ENCODE results near the gene FRRS1. TPM values are rescaled to one million over a fixed set of nuclear protein-coding genes. Genes with fewer than 3 reads are reported as not detected.

FRRS1 gene
- total and polyA plus RNA-seq, 10 of the 15 experiments (the other 5 are each of a cell fraction or from before 2014, with no cell fraction given), result 0.13 to 18.9 (median 8.0) TPM

GRCh38 chr1:99766378-99766800 is at the start of gene FRRS1 (continued):
- TF ChIP-seq, protein P1, sequence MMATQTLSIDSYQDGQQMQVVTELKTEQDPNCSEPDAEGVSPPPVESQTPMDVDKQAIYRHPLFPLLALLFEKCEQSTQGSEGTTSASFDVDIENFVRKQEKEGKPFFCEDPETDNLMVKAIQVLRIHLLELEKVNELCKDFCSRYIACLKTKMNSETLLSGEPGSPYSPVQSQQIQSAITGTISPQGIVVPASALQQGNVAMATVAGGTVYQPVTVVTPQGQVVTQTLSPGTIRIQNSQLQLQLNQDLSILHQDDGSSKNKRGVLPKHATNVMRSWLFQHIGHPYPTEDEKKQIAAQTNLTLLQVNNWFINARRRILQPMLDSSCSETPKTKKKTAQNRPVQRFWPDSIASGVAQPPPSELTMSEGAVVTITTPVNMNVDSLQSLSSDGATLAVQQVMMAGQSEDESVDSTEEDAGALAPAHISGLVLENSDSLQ (IDR thresholded peaks at IDR 0.05), result peak; percentile 9; the same call in 1 of the 2 replicates
- TF ChIP-seq JUNB (IDR thresholded peaks at IDR 0.05) (no peak), HDGF (IDR thresholded peaks at IDR 0.05) (no peak), SMAD1 (IDR thresholded peaks at IDR 0.05; ENCODE audit: low read depth, partially characterized antibody) (peak; percentile 30), CREB1 (IDR thresholded peaks at IDR 0.05; ENCODE audit: low read depth) (peak; percentile 42; the same call in 1 of the 2 replicates), BCL11A (IDR thresholded peaks at IDR 0.05; ENCODE audit: low read depth, low read length) (peak; percentile 20; the same call in 1 of the 2 replicates), RAD21 (IDR thresholded peaks at IDR 0.05; ENCODE audit: insufficient read depth, low read depth, low read length) (peak; percentile 13; the same call in 1 of the 2 replicates), EGR1 (IDR thresholded peaks at IDR 0.05; ENCODE audit: borderline replicate concordance in 1 of 2, low read depth in 2 of 2, low read length in 2 of 2) (no peak), TCF3 (IDR thresholded peaks at IDR 0.05; ENCODE audit: borderline replicate concordance, insufficient read depth, low read depth, low read length) (no peak), NFYB (IDR thresholded peaks at IDR 0.05; ENCODE audit: insufficient read depth, low read depth, low read length) (no peak), PRDM15 (CRISPR knock-in tag; IDR thresholded peaks at IDR 0.05) (no peak), GABPA (IDR thresholded peaks at IDR 0.05; ENCODE audit: low read depth) (no peak), NR2F1 (conservative IDR thresholded peaks at IDR 0.05) (no peak), POLR2AphosphoS5 (IDR thresholded peaks at IDR 0.05; ENCODE audit: low read length) (peak; percentile 84), MTA2 (IDR thresholded peaks at IDR 0.05; ENCODE audit: low read depth) (peak; percentile 76), EZH2 (IDR thresholded peaks at IDR 0.05; ENCODE audit: borderline replicate concordance, control insufficient read depth, low read depth, low read length) (no peak), SUPT20H (IDR thresholded peaks at IDR 0.05; ENCODE audit: borderline replicate concordance, control insufficient read depth, low read depth, low read length) (no peak), SIN3A (IDR thresholded peaks at IDR 0.05; ENCODE audit: low read depth, low read length) (no peak), MEF2A (IDR thresholded peaks at IDR 0.05; ENCODE audit: insufficient read depth, low read depth, low read length) (no peak), DPF2 (IDR thresholded peaks at IDR 0.05) (peak; percentile 55; the same call in 1 of the 2 replicates), HSF1 (IDR thresholded peaks at IDR 0.05; ENCODE audit: low read depth, low read length) (no peak)
- TF ChIP-seq, protein P2, sequence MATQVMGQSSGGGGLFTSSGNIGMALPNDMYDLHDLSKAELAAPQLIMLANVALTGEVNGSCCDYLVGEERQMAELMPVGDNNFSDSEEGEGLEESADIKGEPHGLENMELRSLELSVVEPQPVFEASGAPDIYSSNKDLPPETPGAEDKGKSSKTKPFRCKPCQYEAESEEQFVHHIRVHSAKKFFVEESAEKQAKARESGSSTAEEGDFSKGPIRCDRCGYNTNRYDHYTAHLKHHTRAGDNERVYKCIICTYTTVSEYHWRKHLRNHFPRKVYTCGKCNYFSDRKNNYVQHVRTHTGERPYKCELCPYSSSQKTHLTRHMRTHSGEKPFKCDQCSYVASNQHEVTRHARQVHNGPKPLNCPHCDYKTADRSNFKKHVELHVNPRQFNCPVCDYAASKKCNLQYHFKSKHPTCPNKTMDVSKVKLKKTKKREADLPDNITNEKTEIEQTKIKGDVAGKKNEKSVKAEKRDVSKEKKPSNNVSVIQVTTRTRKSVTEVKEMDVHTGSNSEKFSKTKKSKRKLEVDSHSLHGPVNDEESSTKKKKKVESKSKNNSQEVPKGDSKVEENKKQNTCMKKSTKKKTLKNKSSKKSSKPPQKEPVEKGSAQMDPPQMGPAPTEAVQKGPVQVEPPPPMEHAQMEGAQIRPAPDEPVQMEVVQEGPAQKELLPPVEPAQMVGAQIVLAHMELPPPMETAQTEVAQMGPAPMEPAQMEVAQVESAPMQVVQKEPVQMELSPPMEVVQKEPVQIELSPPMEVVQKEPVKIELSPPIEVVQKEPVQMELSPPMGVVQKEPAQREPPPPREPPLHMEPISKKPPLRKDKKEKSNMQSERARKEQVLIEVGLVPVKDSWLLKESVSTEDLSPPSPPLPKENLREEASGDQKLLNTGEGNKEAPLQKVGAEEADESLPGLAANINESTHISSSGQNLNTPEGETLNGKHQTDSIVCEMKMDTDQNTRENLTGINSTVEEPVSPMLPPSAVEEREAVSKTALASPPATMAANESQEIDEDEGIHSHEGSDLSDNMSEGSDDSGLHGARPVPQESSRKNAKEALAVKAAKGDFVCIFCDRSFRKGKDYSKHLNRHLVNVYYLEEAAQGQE (IDR thresholded peaks at IDR 0.05; ENCODE audit: low read depth, low read length), result no peak
